ENCODE results near the gene BLMH. TPM values are rescaled to one million over a fixed set of nuclear protein-coding genes. Genes with fewer than 3 reads are reported as not detected.

BLMH gene
- total and polyA plus RNA-seq, 2 donors, result 25.5 to 44.0 TPM

GRCh38 chr17:30253312-30253711 is 38.4 kb downstream of the BLMH start:
- Histone ChIP-seq H3K27ac (ENCODE audit: low read depth) (no peak overlapping the region), H3K4me1 (ENCODE audit: insufficient read depth) (no peaks in the 10 kb centered on the region), H3K4me3 (ENCODE audit: low read depth, low read length) (no peak overlapping the region), H3K36me3 (ENCODE audit: insufficient read depth) (peaks cover 2% of the 10 kb centered on the region)
- 72% methylated on average over 7 of the region's 7 CpGs for WGBS
- DNase-seq (ENCODE audit: extremely low spot score), result no peak

- peaks cover 3% of the 10 kb centered on the region for H3K36me3 ChIP-seq (ENCODE audit: insufficient read depth)
- H3K4me1 ChIP-seq (ENCODE audit: insufficient read depth), result no peaks in the 10 kb centered on the region
- DNase-seq (ENCODE audit: extremely low spot score), result no peak
These were observed 39.8 kb downstream of the BLMH start for GRCh38 chr17:30251931-30252330.

GRCh38 chr17:30249460-30249859 is 42.3 kb downstream of the BLMH start:
- Histone ChIP-seq H3K36me3 (ENCODE audit: insufficient read depth) (peaks cover 3% of the 10 kb centered on the region), H3K4me1 (ENCODE audit: insufficient read depth) (no peaks in the 10 kb centered on the region), H3K27ac (ENCODE audit: low read depth) (no peak overlapping the region), H3K4me3 (ENCODE audit: low read depth, low read length) (no peak overlapping the region)
- DNase-seq (ENCODE audit: extremely low spot score), result no peak
- WGBS, result 97% methylated on average over 5 of the region's 5 CpGs

More at GRCh38 chr17:30251931-30252330, 39.8 kb downstream of the BLMH start:
- H3K27ac ChIP-seq (ENCODE audit: low read depth), result no peak overlapping the region
- H3K4me3 ChIP-seq (ENCODE audit: low read depth, low read length), result no peak overlapping the region

GRCh38 chr17:30248786-30249185 is 43.0 kb downstream of the BLMH start:
- peaks cover 3% of the 10 kb centered on the region for H3K36me3 ChIP-seq (ENCODE audit: insufficient read depth)
- 90% methylated on average over 2 of the region's 2 CpGs for WGBS
- H3K27ac ChIP-seq (ENCODE audit: low read depth), result no peak overlapping the region
- DNase-seq (ENCODE audit: extremely low spot score), result no peak
- no peaks in the 10 kb centered on the region for H3K4me1 ChIP-seq (ENCODE audit: insufficient read depth)
- H3K4me3 ChIP-seq (ENCODE audit: low read depth, low read length), result no peak overlapping the region

- WGBS, result 89% methylated on average over 7 of the region's 7 CpGs
- H3K4me3 ChIP-seq (ENCODE audit: low read depth, low read length), result no peak overlapping the region
- DNase-seq (ENCODE audit: extremely low spot score), result no peak
- peaks cover 3% of the 10 kb centered on the region for H3K36me3 ChIP-seq (ENCODE audit: insufficient read depth)
- H3K27ac ChIP-seq (ENCODE audit: low read depth), result no peak overlapping the region
- no peaks in the 10 kb centered on the region for H3K4me1 ChIP-seq (ENCODE audit: insufficient read depth)
These were observed 45.3 kb downstream of the BLMH start for GRCh38 chr17:30246460-30246859.

- Histone ChIP-seq H3K27ac (ENCODE audit: low read depth) (no peak overlapping the region), H3K4me1 (ENCODE audit: insufficient read depth) (no peaks in the 10 kb centered on the region), H3K36me3 (ENCODE audit: insufficient read depth) (peaks cover 3% of the 10 kb centered on the region), H3K4me3 (ENCODE audit: low read depth, low read length) (no peak overlapping the region)
- DNase-seq (ENCODE audit: extremely low spot score), result no peak
- WGBS, result 75% methylated on average over 4 of the region's 4 CpGs
These were observed 46.8 kb downstream of the BLMH start for GRCh38 chr17:30244853-30245385.

GRCh38 chr17:30243568-30243967 is 48.2 kb downstream of the BLMH start:
- DNase-seq (ENCODE audit: extremely low spot score), result no peak
- no peak overlapping the region for H3K27ac ChIP-seq (ENCODE audit: low read depth)
- WGBS, result 89% methylated on average over 8 of the region's 8 CpGs
- H3K4me3 ChIP-seq (ENCODE audit: low read depth, low read length), result no peak overlapping the region
- peaks cover 3% of the 10 kb centered on the region for H3K36me3 ChIP-seq (ENCODE audit: insufficient read depth)
- no peaks in the 10 kb centered on the region for H3K4me1 ChIP-seq (ENCODE audit: insufficient read depth)

GRCh38 chr17:30243002-30243401 is 48.7 kb downstream of the BLMH start:
- no peaks in the 10 kb centered on the region for H3K4me1 ChIP-seq (ENCODE audit: insufficient read depth)
- DNase-seq (ENCODE audit: extremely low spot score), result no peak
- H3K4me3 ChIP-seq (ENCODE audit: low read depth, low read length), result no peak overlapping the region
- H3K36me3 ChIP-seq (ENCODE audit: insufficient read depth), result no peaks in the 10 kb centered on the region
- no peak overlapping the region for H3K27ac ChIP-seq (ENCODE audit: low read depth)
- WGBS, result 95% methylated on average over 4 of the region's 4 CpGs

- no peak for DNase-seq (ENCODE audit: extremely low spot score)
- no peaks in the 10 kb centered on the region for H3K36me3 ChIP-seq (ENCODE audit: insufficient read depth)
- H3K27ac ChIP-seq (ENCODE audit: low read depth), result no peak overlapping the region
- no peaks in the 10 kb centered on the region for H3K4me1 ChIP-seq (ENCODE audit: insufficient read depth)
- no peak overlapping the region for H3K4me3 ChIP-seq (ENCODE audit: low read depth, low read length)
- 80% methylated on average over 6 of the region's 6 CpGs for WGBS
These were observed 50.7 kb downstream of the BLMH start for GRCh38 chr17:30241051-30241450.

- H3K4me1 ChIP-seq (ENCODE audit: insufficient read depth), result no peaks in the 10 kb centered on the region
- no peak overlapping the region for H3K4me3 ChIP-seq (ENCODE audit: low read depth, low read length)
- no peak overlapping the region for H3K27ac ChIP-seq (ENCODE audit: low read depth)
- no peaks in the 10 kb centered on the region for H3K36me3 ChIP-seq (ENCODE audit: insufficient read depth)
- 91% methylated on average over 8 of the region's 8 CpGs for WGBS
- no peak for DNase-seq (ENCODE audit: extremely low spot score)
These were observed 51.6 kb downstream of the BLMH start for GRCh38 chr17:30240177-30240576.

- Histone ChIP-seq H3K27ac (ENCODE audit: low read depth) (no peak overlapping the region), H3K36me3 (ENCODE audit: insufficient read depth) (no peaks in the 10 kb centered on the region), H3K4me1 (ENCODE audit: insufficient read depth) (no peaks in the 10 kb centered on the region), H3K4me3 (ENCODE audit: low read depth, low read length) (no peak overlapping the region)
- 64% methylated on average over 5 of the region's 5 CpGs for WGBS
- DNase-seq (ENCODE audit: extremely low spot score), result no peak
These were observed 52.7 kb downstream of the BLMH start for GRCh38 chr17:30239089-30239462.

GRCh38 chr17:30238387-30239088 is 53.2 kb downstream of the BLMH start:
- WGBS, result 25% methylated on average over 27 of the region's 27 CpGs
- no peak overlapping the region for H3K4me3 ChIP-seq (ENCODE audit: low read depth, low read length)
- no peaks in the 10 kb centered on the region for H3K4me1 ChIP-seq (ENCODE audit: insufficient read depth)
- H3K27ac ChIP-seq (ENCODE audit: low read depth), result no peak overlapping the region
- DNase-seq (ENCODE audit: extremely low spot score), result no peak
- H3K36me3 ChIP-seq (ENCODE audit: insufficient read depth), result no peaks in the 10 kb centered on the region

- Histone ChIP-seq H3K36me3 (ENCODE audit: insufficient read depth) (no peaks in the 10 kb centered on the region), H3K4me1 (ENCODE audit: insufficient read depth) (no peaks in the 10 kb centered on the region), H3K27ac (ENCODE audit: low read depth) (no peak overlapping the region), H3K4me3 (ENCODE audit: low read depth, low read length) (no peak overlapping the region)
- 25% methylated on average over 7 of the region's 7 CpGs for WGBS
- DNase-seq (ENCODE audit: extremely low spot score), result no peak
These were observed 53.8 kb downstream of the BLMH start for GRCh38 chr17:30238003-30238344.

GRCh38 chr17:30237296-30238002 is 54.3 kb downstream of the BLMH start:
- H3K36me3 ChIP-seq (ENCODE audit: insufficient read depth), result no peaks in the 10 kb centered on the region
- DNase-seq (ENCODE audit: extremely low spot score), result no peak
- H3K4me1 ChIP-seq (ENCODE audit: insufficient read depth), result no peaks in the 10 kb centered on the region
- H3K27ac ChIP-seq (ENCODE audit: low read depth), result no peak overlapping the region
- WGBS, result 18% methylated on average over 21 of the region's 21 CpGs
- no peak overlapping the region for H3K4me3 ChIP-seq (ENCODE audit: low read depth, low read length)

Measured in urinary bladder (tissue), 4 donors.